ENCODE measurements around the gene PLEKHA4.

DNA sequence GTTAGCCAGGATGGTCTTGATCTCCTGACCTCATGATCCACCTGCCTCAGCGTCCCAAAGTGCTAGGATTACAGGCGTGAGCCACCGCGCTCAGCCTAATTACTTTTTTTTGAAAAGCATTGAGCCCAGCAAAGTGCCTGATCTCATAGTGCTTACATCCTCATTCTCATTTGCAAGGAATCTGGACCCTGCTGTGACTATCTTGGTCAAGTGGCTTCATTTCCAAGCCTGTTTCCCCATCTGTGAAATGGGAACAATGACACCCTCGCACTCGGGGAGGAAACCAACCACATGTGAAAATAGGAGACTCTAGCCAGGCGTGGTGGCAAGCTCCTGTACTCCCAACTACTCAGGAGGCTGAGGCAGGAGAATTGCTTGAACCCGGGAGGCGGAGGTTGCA lies 1.6 kb upstream of the PLEKHA4 start:
- TF ChIP-seq CTCF (IDR thresholded peaks at IDR 0.05) (no peak), EP300 (IDR thresholded peaks at IDR 0.05) (no peak), POLR2A (IDR thresholded peaks at IDR 0.05; ENCODE audit: low read depth) (no peak), POLR2AphosphoS5 (IDR thresholded peaks at IDR 0.05) (no peak)

Measured in esophagus muscularis mucosa (tissue), 4 donors.